Measurements from ENCODE around the gene PCNX2. TPM values are rescaled to one million over a fixed set of nuclear protein-coding genes. Genes with fewer than 3 reads are reported as not detected.

Gene PCNX2
- total and polyA plus RNA-seq, 2 of the 8 experiments (the other 6 are each of a cell fraction or from before 2014, with no cell fraction given) = 46.1 to 57.6 TPM

- Histone ChIP-seq H3K14ac (ENCODE audit: insufficient read length) (no peak overlapping the region), H4K91ac (replicated peaks; ENCODE audit: insufficient read length, low read length) (no peak overlapping the region), H3K36me3 (ENCODE audit: control insufficient read depth in 2 of 4, insufficient read depth in 4 of 4, low read length in 3 of 4) (no peaks in the 10 kb centered on the region), H4K5ac (ENCODE audit: insufficient read length, low read depth, low read length) (no peak overlapping the region), H2BK15ac (ENCODE audit: low read length) (peak overlapping the region; percentile 47; the same call in 1 of the 2 replicates), H2BK20ac (ENCODE audit: low read length) (no peak overlapping the region), H2BK5ac (ENCODE audit: low read depth, low read length) (no peak overlapping the region), H2BK120ac (replicated peaks; ENCODE audit: low read depth, low read length) (no peak overlapping the region), H3K9me3 (ENCODE audit: insufficient read depth in 2 of 2, low read depth in 1 of 2, low read length in 1 of 2) (no peaks in the 10 kb centered on the region), H4K20me1 (replicated peaks in 1 of 2; ENCODE audit: control insufficient read depth in 1 of 2, insufficient read depth in 2 of 2, low read length in 2 of 2) (no peaks in the 10 kb centered on the region), H2AFZ (ENCODE audit: low read length) (no peak overlapping the region), H3K9ac (replicated peaks in 1 of 4; ENCODE audit: extremely low read depth in 1 of 4, low read depth in 3 of 4, low read length in 3 of 4) (no peak overlapping the region), H3K4me3 (ENCODE audit: extremely low read depth in 1 of 4, insufficient read depth in 2 of 4, low read depth in 3 of 4, low read length in 4 of 4) (no peak overlapping the region), H3K27me3 (replicated peaks in 1 of 4; ENCODE audit: control insufficient read depth in 3 of 4, extremely low read depth in 1 of 4, insufficient read depth in 3 of 4, low read length in 3 of 4) (0 out of 7 replicates have a peak, but pooled peaks cover 0 to 2% (median 0%) of the 10 kb centered on the region in 4 experiments), H3K27ac (ENCODE audit: low read depth, low read length) (no peak overlapping the region), H2AK5ac (ENCODE audit: low read depth, low read length) (no peak overlapping the region), H3K18ac (ENCODE audit: extremely low read depth, low read length) (no peak overlapping the region), H3K56ac (replicated peaks; ENCODE audit: insufficient read length, low read depth, low read length) (no peak overlapping the region), H3K23me2 (ENCODE audit: low read depth, low read length) (no peaks in the 10 kb centered on the region), H3K4me2 (ENCODE audit: insufficient read depth in 1 of 2, low read depth in 2 of 2, low read length in 2 of 2) (no peak overlapping the region), H3K23ac (ENCODE audit: insufficient read length) (no peak overlapping the region), H3K4ac (replicated peaks; ENCODE audit: insufficient read length, low read depth, low read length) (no peak overlapping the region), H4K8ac (ENCODE audit: extremely low read depth, insufficient read depth, low read length) (no peak overlapping the region), H3K79me2 (ENCODE audit: control insufficient read depth in 1 of 2, insufficient read depth in 2 of 2, low read length in 2 of 2) (no peaks in the 10 kb centered on the region), H3K4me1 (replicated peaks in 1 of 4; ENCODE audit: control insufficient read depth in 3 of 4, insufficient read depth in 4 of 4, low read length in 3 of 4) (no peaks in the 10 kb centered on the region), H3K79me1 (ENCODE audit: low read depth, low read length) (peaks cover 2% of the 10 kb centered on the region; the same call in 1 of the 2 replicates), H2BK12ac (ENCODE audit: low read depth, low read length) (no peak overlapping the region)
- 89% methylated on average over 2 of the region's 2 CpGs; no CpG with 5 or more reads in 1 of the 2 experiments for WGBS, 2 experiments (ENCODE audit: extremely low coverage in 1 of 2, insufficient coverage in 1 of 2, insufficient read length in 1 of 2, insufficient replicate concordance in 2 of 2, low coverage in 1 of 2, low lambda C conversion rate in 2 of 2, missing lambda C conversion rate in 1 of 2)
- no peak for FAIRE-seq
- no peak for DNase-seq (ENCODE audit: low read depth in 1 of 2, low spot score in 2 of 2)
- POLR2A ChIA-PET (ENCODE audit: partially characterized antibody) = interaction anchor here (0.7 kb wide), 1 partner anchor 188 kb away, joined by 3 read pairs; no protein-coding TSS in a partner anchor
- CTCF ChIA-PET (ENCODE audit: partially characterized antibody) = interaction anchor here (1.1 to 1.2 kb wide), 3 partner anchors 20 to 303 kb away, joined by 3 to 4 read pairs (median 3); no protein-coding TSS in a partner anchor
- TF ChIP-seq HDAC2 (IDR thresholded peaks at IDR 0.05; ENCODE audit: borderline replicate concordance in 1 of 2, low read depth in 2 of 2, low read length in 2 of 2) (no peak), CEBPB (IDR thresholded peaks at IDR 0.05; ENCODE audit: low read depth, low read length) (no peak), KDM5A (IDR thresholded peaks at IDR 0.05; ENCODE audit: low read length) (no peak), SIN3A (conservative IDR thresholded peaks at IDR 0.05 in 1 of 2, IDR thresholded peaks at IDR 0.05 in 1 of 2; ENCODE audit: low read depth in 1 of 2, low read length in 2 of 2) (no peak), CTBP2 (IDR thresholded peaks at IDR 0.05; ENCODE audit: borderline replicate concordance, insufficient read depth, insufficient read length, low read length) (no peak), EZH2 (IDR thresholded peaks at IDR 0.05; ENCODE audit: low read depth, low read length, severe bottlenecking) (no peak), FOSL1 (IDR thresholded peaks at IDR 0.05; ENCODE audit: insufficient read depth, low read depth, low read length) (no peak), TAF7 (optimal IDR thresholded peaks at IDR 0.05; ENCODE audit: borderline replicate concordance, low read depth, low read length) (no peak), TAF1 (IDR thresholded peaks at IDR 0.05; ENCODE audit: low read depth, low read length) (no peak), RAD21 (IDR thresholded peaks at IDR 0.05 in 1 of 2, conservative IDR thresholded peaks at IDR 0.05 in 1 of 2; ENCODE audit: low read depth in 2 of 2, low read length in 2 of 2) (no peak)
These were observed 355.8 kb downstream of the PCNX2 start for GRCh38 chr1:232939748-232940147.
